GM18868 (cell line): Measurements from ENCODE around the gene ALK.

Source experiments
- ATAC-seq: cut with Tn5 transposase; IDR thresholded peaks from one replicate; pipeline ENCODE4 v1.9.1; 2021; ENCODE audit warnings: mild to moderate bottlenecking, moderate library complexity; ENCODE audit not compliant: unreplicated experiment

ALK gene

GRCh38 chr2:29305762-29306161 is 615.6 kb downstream of the ALK start:
- no peak for ATAC-seq

- no peak for ATAC-seq
These were observed 616.9 kb downstream of the ALK start for GRCh38 chr2:29304399-29305060.

- ATAC-seq: no peak
These were observed 624.8 kb downstream of the ALK start for GRCh38 chr2:29296585-29296984.

- ATAC-seq: no peak
These were observed 625.5 kb downstream of the ALK start for GRCh38 chr2:29295845-29296244.

GRCh38 chr2:29293830-29294438 is 627.5 kb downstream of the ALK start:
- no peak for ATAC-seq

GRCh38 chr2:29290293-29291047 is 630.9 kb downstream of the ALK start:
- no peak for ATAC-seq

- ATAC-seq: no peak
These were observed 636.7 kb downstream of the ALK start for GRCh38 chr2:29284671-29285070.

- no peak for ATAC-seq
These were observed 639.5 kb downstream of the ALK start for GRCh38 chr2:29281916-29282247.

GRCh38 chr2:29281086-29281915 is 640.1 kb downstream of the ALK start:
- ATAC-seq: no peak

GRCh38 chr2:29278966-29279365 is 642.4 kb downstream of the ALK start:
- no peak for ATAC-seq

- no peak for ATAC-seq
These were observed 645.2 kb downstream of the ALK start for GRCh38 chr2:29276151-29276550.

- ATAC-seq: no peak
These were observed 646.2 kb downstream of the ALK start for GRCh38 chr2:29275186-29275585.

- no peak for ATAC-seq
These were observed 647.4 kb downstream of the ALK start for GRCh38 chr2:29273685-29274611.

- no peak for ATAC-seq
These were observed 648.2 kb downstream of the ALK start for GRCh38 chr2:29273004-29273684.

GRCh38 chr2:29272311-29272710 is 649.1 kb downstream of the ALK start:
- ATAC-seq: no peak

- no peak for ATAC-seq
These were observed 650.7 kb downstream of the ALK start for GRCh38 chr2:29270701-29271121.

- ATAC-seq: no peak
These were observed 651.6 kb downstream of the ALK start for GRCh38 chr2:29269765-29270109.

GRCh38 chr2:29269095-29269764 is 652.2 kb downstream of the ALK start:
- no peak for ATAC-seq

- no peak for ATAC-seq
These were observed 653.7 kb downstream of the ALK start for GRCh38 chr2:29267720-29268119.
